DOHH2 (cell line): ENCODE data around the gene RASGRF1.

Experiments used
- H3F3A ChIP-seq: fragments of 200-600 bp; sonication (generic), shearing (Covaris generic); 2 replicates; pipeline ENCODE4 v1.6.0; 2016; ENCODE audit warnings: antibody characterized with exemption, mild to moderate bottlenecking; ENCODE audit not compliant: control insufficient read depth, insufficient read depth
- H3K27ac ChIP-seq: fragments of 200-600 bp; sonication (generic); 2 replicates; pipeline ENCODE4 v1.5.1; 2014; ENCODE audit warnings: low read depth, mild to moderate bottlenecking, low read length, moderate library complexity
- H3K27me3 ChIP-seq: fragments of 200-600 bp; sonication (generic); 2 replicates; pipeline ENCODE4 v1.6.1; 2014; ENCODE audit warnings: mild to moderate bottlenecking, low read length, mixed read lengths; ENCODE audit not compliant: control insufficient read depth
- H3K36me3 ChIP-seq: fragments of 200-600 bp; sonication (generic); 2 replicates; pipeline ENCODE4 v1.6.1; 2014; ENCODE audit warnings: mild to moderate bottlenecking, low read length, moderate library complexity, mixed read lengths; ENCODE audit not compliant: control insufficient read depth
- H3K4me1 ChIP-seq: fragments of 200-600 bp; sonication (generic); 2 replicates; pipeline ENCODE4 v1.6.1; 2014; ENCODE audit warnings: mild to moderate bottlenecking, low read length, mixed read lengths; ENCODE audit not compliant: control insufficient read depth
- H3K4me2 ChIP-seq: fragments of 200-600 bp; sonication (generic); 2 replicates; pipeline ENCODE4 v1.6.0; 2014; ENCODE audit warnings: mild to moderate bottlenecking, low read length, moderate library complexity
- H3K4me3 ChIP-seq: fragments of 200-600 bp; sonication (generic); 2 replicates; pipeline ENCODE4 v1.5.1; 2014; ENCODE audit warnings: mild to moderate bottlenecking, low read length, mixed read lengths
- H3K79me2 ChIP-seq: fragments of 200-600 bp; sonication (generic); 2 replicates; pipeline ENCODE4 v1.6.1; 2014; ENCODE audit warnings: mild to moderate bottlenecking, low read length, mixed read lengths; ENCODE audit not compliant: control insufficient read depth
- H3K9me2 ChIP-seq: fragments of 200-600 bp; sonication (generic); replicated peaks from 2 replicates; pipeline ENCODE4 v1.6.1; 2014; ENCODE audit warnings: mild to moderate bottlenecking, low read length, mixed read lengths; ENCODE audit not compliant: control insufficient read depth
- H3K9me3 ChIP-seq: fragments of 200-600 bp; sonication (generic); 2 replicates; pipeline ENCODE4 v1.6.1; 2014; ENCODE audit warnings: antibody characterized with exemption, low read length, mixed read lengths; ENCODE audit not compliant: control insufficient read depth, insufficient read depth
- H4K20me1 ChIP-seq: fragments of 200-600 bp; sonication (generic); 2 replicates; pipeline ENCODE4 v1.6.0; 2014; ENCODE audit warnings: low read depth, mild to moderate bottlenecking, antibody characterized with exemption, low read length, moderate library complexity; ENCODE audit not compliant: control insufficient read depth, insufficient read depth
- CTCF ChIP-seq: fragments of 200-600 bp; sonication (generic); IDR thresholded peaks from one replicate; pipeline ENCODE4 v1.5.1; 2014; ENCODE audit warnings: antibody characterized with exemption, mild to moderate bottlenecking, low read depth, low read length; ENCODE audit not compliant: poor library complexity, severe bottlenecking
- EZH2phosphoT487 ChIP-seq: fragments of 200-600 bp; sonication (generic); IDR thresholded peaks from 2 replicates; pipeline ENCODE4 v1.6.1; 2017; ENCODE audit warnings: borderline replicate concordance, mild to moderate bottlenecking, antibody characterized with exemption, low read length, moderate library complexity, mixed read lengths

RASGRF1 gene

GRCh38 chr15:79057050-79057449 is 33.5 kb downstream of the RASGRF1 start:
- H3K36me3 ChIP-seq: no peaks in the 10 kb centered on the region
- peaks cover 3% of the 10 kb centered on the region; the same call in 1 of the 2 replicates for H3K27me3 ChIP-seq
- no peaks in the 10 kb centered on the region for H3K9me3 ChIP-seq
- no peak overlapping the region for H3K4me2 ChIP-seq
- H3K27ac ChIP-seq: no peak overlapping the region
- H3F3A ChIP-seq: no peaks in the 10 kb centered on the region
- no peak for TF ChIP-seq EZH2phosphoT487
- no peak for TF ChIP-seq CTCF
- H4K20me1 ChIP-seq: no peaks in the 10 kb centered on the region
- H3K4me1 ChIP-seq: no peaks in the 10 kb centered on the region
- no peaks in the 10 kb centered on the region for H3K9me2 ChIP-seq
- H3K4me3 ChIP-seq: no peak overlapping the region
- no peaks in the 10 kb centered on the region for H3K79me2 ChIP-seq

GRCh38 chr15:79054350-79054749 is 36.2 kb downstream of the RASGRF1 start:
- H3K36me3 ChIP-seq: no peaks in the 10 kb centered on the region
- H3K9me2 ChIP-seq: no peaks in the 10 kb centered on the region
- no peak overlapping the region for H3K4me2 ChIP-seq
- H3K4me1 ChIP-seq: no peaks in the 10 kb centered on the region
- H3K27ac ChIP-seq: no peak overlapping the region
- H3K4me3 ChIP-seq: no peak overlapping the region
- TF ChIP-seq CTCF: no peak
- no peak for TF ChIP-seq EZH2phosphoT487
- peaks cover 3% of the 10 kb centered on the region; the same call in 1 of the 2 replicates for H3K27me3 ChIP-seq
- H3K79me2 ChIP-seq: no peaks in the 10 kb centered on the region
- no peaks in the 10 kb centered on the region for H3F3A ChIP-seq
- H4K20me1 ChIP-seq: no peaks in the 10 kb centered on the region
- H3K9me3 ChIP-seq: no peaks in the 10 kb centered on the region

- Histone ChIP-seq H3F3A (no peaks in the 10 kb centered on the region), H4K20me1 (no peaks in the 10 kb centered on the region), H3K4me3 (no peak overlapping the region), H3K27me3 (peaks cover 3% of the 10 kb centered on the region; the same call in 1 of the 2 replicates), H3K79me2 (no peaks in the 10 kb centered on the region), H3K27ac (no peak overlapping the region), H3K9me3 (no peaks in the 10 kb centered on the region), H3K4me2 (no peak overlapping the region), H3K9me2 (no peaks in the 10 kb centered on the region), H3K4me1 (no peaks in the 10 kb centered on the region), H3K36me3 (no peaks in the 10 kb centered on the region)
- TF ChIP-seq CTCF: no peak
- TF ChIP-seq EZH2phosphoT487: no peak
Observed at GRCh38 chr15:79053894-79054293, 36.7 kb downstream of the RASGRF1 start.
